Tibial nerve (tissue), 4 donors: ENCODE measurements around the gene TIGD4. TPM values are rescaled to one million over a fixed set of nuclear protein-coding genes. Genes with fewer than 3 reads are reported as not detected.

Experiments
- DNase-seq, 2 donors: peaks; one replicate each; pipeline ENCODE4 v3.0.0-alpha.2; 2019; ENCODE audit warnings: low spot score in 2 of 2
- H3K27ac ChIP-seq, 4 donors: fragments of 200-600 bp; sonication (generic) in 3 of 4; one replicate each; pipeline ENCODE4 v1.5.1; 2017 to 2019; ENCODE audit warnings: mild to moderate bottlenecking in 1 of 4
- H3K27me3 ChIP-seq, 2 donors: fragments of 200-600 bp; sonication (generic) in 1 of 2; one replicate each; pipeline versions ENCODE4 v1.5.1 to v1.6.0; 2017 to 2019
- H3K36me3 ChIP-seq, 3 donors: fragments of 200-600 bp; sonication (generic); one replicate each; pipeline ENCODE4 v1.5.1; 2018 to 2019
- H3K4me1 ChIP-seq, 4 donors: fragments of 200-600 bp; sonication (generic) in 3 of 4; one replicate each; pipeline ENCODE4 v1.5.1; 2017 to 2019
- H3K4me3 ChIP-seq, 4 donors: fragments of 200-600 bp; sonication (generic) in 3 of 4; one replicate each; pipeline ENCODE4 v1.5.1; 2017 to 2019; ENCODE audit warnings: mild to moderate bottlenecking in 1 of 4, moderate library complexity in 1 of 4
- H3K9me3 ChIP-seq, 4 donors: fragments of 200-600 bp; sonication (generic) in 3 of 4; one replicate each; pipeline ENCODE4 v1.5.1; 2017 to 2019
- CTCF ChIP-seq, 5 experiments: fragments of 200-600 bp in 3 of 5; fragments of 450-650 bp in 2 of 5; sonication (generic) in 3 of 5; IDR thresholded peaks; one replicate each; pipeline ENCODE4 v1.5.1; 2016 to 2019; ENCODE audit warnings: antibody characterized with exemption in 5 of 5, mild to moderate bottlenecking in 3 of 5, moderate library complexity in 2 of 5
- EP300 ChIP-seq, 2 donors: sonication (generic); formaldehyde crosslinking; IDR thresholded peaks; one replicate each; pipeline ENCODE4 v1.6.1; 2017; ENCODE audit warnings: antibody characterized with exemption in 2 of 2, mild to moderate bottlenecking in 1 of 2
- POLR2A ChIP-seq, 2 donors: fragments of 450-650 bp; IDR thresholded peaks; one replicate each; pipeline ENCODE4 v1.6.1; 2017; ENCODE audit warnings: antibody characterized with exemption in 2 of 2, mild to moderate bottlenecking in 2 of 2, moderate library complexity in 2 of 2
- WGBS, 2 donors: methylation state at CpG; one replicate each; pipeline ENCODE4 v1.1.5; 2018; 5-methylcytosine and 5-hydroxymethylcytosine counted together
- total RNA-seq, 4 donors: library from RNA; depleted of rRNA; stranded (reverse); fragments of >200 nt; gene quantifications; one replicate each; pipeline ENCODE4 v1.1.0, GENCODE V29; 2016

TIGD4 gene
- total RNA-seq, 4 donors from 2014 or later: 0.90 to 1.9 (median 1.4) TPM

- H3K4me1 ChIP-seq: no peaks in the 10 kb centered on the region
- DNase-seq: no peak
- 54 to 57% methylated on average over 1 of the region's 1 CpG for WGBS, 2 donors
- TF ChIP-seq POLR2A (IDR thresholded peaks at IDR 0.05): no peak
- no peak for TF ChIP-seq CTCF (IDR thresholded peaks at IDR 0.05)
- TF ChIP-seq EP300 (IDR thresholded peaks at IDR 0.05): no peak
- H3K9me3 ChIP-seq: no peaks in the 10 kb centered on the region
- no peak overlapping the region for H3K4me3 ChIP-seq
- H3K27ac ChIP-seq: no peak overlapping the region
- no peaks in the 10 kb centered on the region for H3K27me3 ChIP-seq
- H3K36me3 ChIP-seq: no peaks in the 10 kb centered on the region
Measured at GRCh38 chr4:152727784-152728183, 51.7 kb downstream of the TIGD4 start.

DNA sequence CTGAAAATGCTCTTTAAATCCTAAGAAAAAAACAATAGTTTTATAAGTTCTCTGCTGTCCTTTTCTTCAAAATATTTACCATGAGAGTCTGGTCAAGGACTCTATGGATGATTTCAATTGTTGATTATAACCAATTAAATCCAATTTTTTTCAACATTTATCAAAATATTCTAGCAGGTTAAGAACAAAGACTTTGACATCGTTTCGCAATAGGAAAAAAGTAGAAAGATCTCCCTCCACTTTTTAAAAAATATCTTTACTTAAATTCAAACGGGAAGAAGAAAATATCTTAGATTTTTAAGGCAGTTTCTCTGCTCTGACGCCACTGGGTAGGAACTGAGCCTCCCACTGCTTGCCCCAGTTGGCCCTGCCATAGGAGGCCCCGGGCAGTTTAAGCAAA lies 55.0 kb downstream of the TIGD4 start:
- Histone ChIP-seq H3K27me3 (no peaks in the 10 kb centered on the region), H3K9me3 (no peaks in the 10 kb centered on the region), H3K36me3 (no peaks in the 10 kb centered on the region), H3K4me1 (no peaks in the 10 kb centered on the region), H3K27ac (no peak overlapping the region), H3K4me3 (no peak overlapping the region)
- DNase-seq: no peak
- TF ChIP-seq CTCF (IDR thresholded peaks at IDR 0.05) (no peak), POLR2A (IDR thresholded peaks at IDR 0.05) (no peak), EP300 (IDR thresholded peaks at IDR 0.05) (no peak)
- 76 to 77% methylated on average over 5 of the region's 5 CpGs for WGBS, 2 donors

GRCh38 chr4:152723236-152723635 lies 56.3 kb downstream of the TIGD4 start:
- Histone ChIP-seq H3K9me3 (no peaks in the 10 kb centered on the region), H3K4me1 (no peaks in the 10 kb centered on the region), H3K27me3 (no peaks in the 10 kb centered on the region), H3K4me3 (no peak overlapping the region), H3K36me3 (no peaks in the 10 kb centered on the region), H3K27ac (no peak overlapping the region)
- WGBS, 2 donors: 73 to 79% methylated on average over 3 of the region's 3 CpGs
- TF ChIP-seq POLR2A (IDR thresholded peaks at IDR 0.05): no peak
- no peak for TF ChIP-seq CTCF (IDR thresholded peaks at IDR 0.05)
- no peak for TF ChIP-seq EP300 (IDR thresholded peaks at IDR 0.05)
- DNase-seq: no peak

- DNase-seq: no peak
- Histone ChIP-seq H3K4me3 (no peak overlapping the region), H3K4me1 (no peaks in the 10 kb centered on the region), H3K9me3 (no peaks in the 10 kb centered on the region), H3K27ac (no peak overlapping the region), H3K36me3 (no peaks in the 10 kb centered on the region), H3K27me3 (no peaks in the 10 kb centered on the region)
- TF ChIP-seq EP300 (IDR thresholded peaks at IDR 0.05) (no peak), CTCF (IDR thresholded peaks at IDR 0.05) (no peak)
- WGBS, 2 donors: 68 to 74% methylated on average over 24 of the region's 24 CpGs
Measured at GRCh38 chr4:152719801-152720556, 59.6 kb downstream of the TIGD4 start.

Other genes with a start within 250 kb of the TIGD4 start
- gene FBXW7, start 243.6 kb downstream of the TIGD4 start, total RNA-seq: 10 to 100 TPM; 40.8 to 85.7 (median 62.1) TPM
- gene TMEM154, start 99.7 kb downstream of the TIGD4 start, total RNA-seq: 1 to 10 TPM in 2 of 4 donors, under 1 TPM in 2; 0.44 to 1.8 (median 1.1) TPM
- 10 to 100 TPM; 27.3 to 44.0 (median 39.2) TPM for gene ARFIP1, start 224 bp upstream of the TIGD4 start, total RNA-seq
- 1 to 10 TPM; 2.2 to 7.9 (median 6.1) TPM for gene FHDC1, start 156.6 kb upstream of the TIGD4 start, total RNA-seq